ENCODE measurements around the gene ZFP57.

DNA sequence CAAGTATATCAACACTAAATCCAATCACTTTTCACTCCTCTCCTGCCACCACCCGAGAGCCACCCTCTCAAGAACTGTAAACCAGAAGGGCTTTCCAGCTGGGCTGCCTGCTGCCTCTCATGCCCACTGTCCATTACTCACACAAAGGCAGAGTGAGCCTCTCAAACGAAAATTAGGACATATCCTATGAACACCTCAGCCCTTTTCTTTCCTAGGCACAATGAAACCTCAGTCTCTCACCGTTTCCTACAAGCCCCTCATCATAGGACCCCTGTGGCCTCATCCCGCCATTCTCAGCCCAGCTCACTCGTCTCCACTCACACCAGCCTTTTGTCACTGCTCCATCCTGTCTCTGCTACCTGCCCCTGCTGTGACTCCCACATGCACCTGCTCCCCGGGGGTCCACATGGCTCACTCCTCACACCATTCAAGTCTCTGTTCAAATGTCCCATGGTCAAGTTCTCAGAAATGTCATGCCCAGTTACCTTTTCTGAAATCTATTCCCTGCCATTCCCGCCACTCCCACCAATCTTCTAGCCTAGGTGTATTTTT, 49.7 kb upstream of the ZFP57 start:
- TF ChIP-seq TEAD4 (CRISPR knock-in tag; IDR thresholded peaks at IDR 0.05) (no peak), JUN (CRISPR knock-in tag; IDR thresholded peaks at IDR 0.05) (no peak), NR3C1 (CRISPR knock-in tag; conservative IDR thresholded peaks at IDR 0.05; ENCODE audit: low read depth) (no peak), ZNF263 (CRISPR knock-in tag; IDR thresholded peaks at IDR 0.05; ENCODE audit: low read depth) (no peak), ZBTB21 (CRISPR knock-in tag; IDR thresholded peaks at IDR 0.05; ENCODE audit: borderline replicate concordance) (no peak), ESRRA (CRISPR knock-in tag; IDR thresholded peaks at IDR 0.05; ENCODE audit: borderline replicate concordance) (no peak)
- TF ChIP-seq, protein P1, sequence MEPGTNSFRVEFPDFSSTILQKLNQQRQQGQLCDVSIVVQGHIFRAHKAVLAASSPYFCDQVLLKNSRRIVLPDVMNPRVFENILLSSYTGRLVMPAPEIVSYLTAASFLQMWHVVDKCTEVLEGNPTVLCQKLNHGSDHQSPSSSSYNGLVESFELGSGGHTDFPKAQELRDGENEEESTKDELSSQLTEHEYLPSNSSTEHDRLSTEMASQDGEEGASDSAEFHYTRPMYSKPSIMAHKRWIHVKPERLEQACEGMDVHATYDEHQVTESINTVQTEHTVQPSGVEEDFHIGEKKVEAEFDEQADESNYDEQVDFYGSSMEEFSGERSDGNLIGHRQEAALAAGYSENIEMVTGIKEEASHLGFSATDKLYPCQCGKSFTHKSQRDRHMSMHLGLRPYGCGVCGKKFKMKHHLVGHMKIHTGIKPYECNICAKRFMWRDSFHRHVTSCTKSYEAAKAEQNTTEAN (CRISPR knock-in tag; IDR thresholded peaks at IDR 0.05) = no peak
- TF ChIP-seq, protein P2, sequence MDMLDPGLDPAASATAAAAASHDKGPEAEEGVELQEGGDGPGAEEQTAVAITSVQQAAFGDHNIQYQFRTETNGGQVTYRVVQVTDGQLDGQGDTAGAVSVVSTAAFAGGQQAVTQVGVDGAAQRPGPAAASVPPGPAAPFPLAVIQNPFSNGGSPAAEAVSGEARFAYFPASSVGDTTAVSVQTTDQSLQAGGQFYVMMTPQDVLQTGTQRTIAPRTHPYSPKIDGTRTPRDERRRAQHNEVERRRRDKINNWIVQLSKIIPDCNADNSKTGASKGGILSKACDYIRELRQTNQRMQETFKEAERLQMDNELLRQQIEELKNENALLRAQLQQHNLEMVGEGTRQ (CRISPR knock-in tag; IDR thresholded peaks at IDR 0.05) = no peak

Data from WTC11 (cell line).